ENCODE data around the gene BPIFB6. TPM values are rescaled to one million over a fixed set of nuclear protein-coding genes. Genes with fewer than 3 reads are reported as not detected.

BPIFB6 gene
- total RNA-seq, 4 donors from 2014 or later, result not detected

GRCh38 chr20:33019465-33020277 is 11.8 kb upstream of the BPIFB6 start:
- Histone ChIP-seq H3K4me3 (no peak overlapping the region), H3K27me3 (peaks cover 15% of the 10 kb centered on the region), H3K9me3 (no peaks in the 10 kb centered on the region), H3K27ac (no peak overlapping the region), H3K36me3 (no peaks in the 10 kb centered on the region), H3K4me1 (no peaks in the 10 kb centered on the region)
- WGBS, result 89% methylated on average over 15 of the region's 23 CpGs
- no peak for DNase-seq (ENCODE audit: low spot score in 2 of 2)
- TF ChIP-seq EP300 (IDR thresholded peaks at IDR 0.05) (no peak), POLR2AphosphoS5 (IDR thresholded peaks at IDR 0.05) (no peak), POLR2A (IDR thresholded peaks at IDR 0.05) (no peak)
- TF ChIP-seq, protein P1, sequence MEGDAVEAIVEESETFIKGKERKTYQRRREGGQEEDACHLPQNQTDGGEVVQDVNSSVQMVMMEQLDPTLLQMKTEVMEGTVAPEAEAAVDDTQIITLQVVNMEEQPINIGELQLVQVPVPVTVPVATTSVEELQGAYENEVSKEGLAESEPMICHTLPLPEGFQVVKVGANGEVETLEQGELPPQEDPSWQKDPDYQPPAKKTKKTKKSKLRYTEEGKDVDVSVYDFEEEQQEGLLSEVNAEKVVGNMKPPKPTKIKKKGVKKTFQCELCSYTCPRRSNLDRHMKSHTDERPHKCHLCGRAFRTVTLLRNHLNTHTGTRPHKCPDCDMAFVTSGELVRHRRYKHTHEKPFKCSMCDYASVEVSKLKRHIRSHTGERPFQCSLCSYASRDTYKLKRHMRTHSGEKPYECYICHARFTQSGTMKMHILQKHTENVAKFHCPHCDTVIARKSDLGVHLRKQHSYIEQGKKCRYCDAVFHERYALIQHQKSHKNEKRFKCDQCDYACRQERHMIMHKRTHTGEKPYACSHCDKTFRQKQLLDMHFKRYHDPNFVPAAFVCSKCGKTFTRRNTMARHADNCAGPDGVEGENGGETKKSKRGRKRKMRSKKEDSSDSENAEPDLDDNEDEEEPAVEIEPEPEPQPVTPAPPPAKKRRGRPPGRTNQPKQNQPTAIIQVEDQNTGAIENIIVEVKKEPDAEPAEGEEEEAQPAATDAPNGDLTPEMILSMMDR (IDR thresholded peaks at IDR 0.05), result no peak

DNA sequence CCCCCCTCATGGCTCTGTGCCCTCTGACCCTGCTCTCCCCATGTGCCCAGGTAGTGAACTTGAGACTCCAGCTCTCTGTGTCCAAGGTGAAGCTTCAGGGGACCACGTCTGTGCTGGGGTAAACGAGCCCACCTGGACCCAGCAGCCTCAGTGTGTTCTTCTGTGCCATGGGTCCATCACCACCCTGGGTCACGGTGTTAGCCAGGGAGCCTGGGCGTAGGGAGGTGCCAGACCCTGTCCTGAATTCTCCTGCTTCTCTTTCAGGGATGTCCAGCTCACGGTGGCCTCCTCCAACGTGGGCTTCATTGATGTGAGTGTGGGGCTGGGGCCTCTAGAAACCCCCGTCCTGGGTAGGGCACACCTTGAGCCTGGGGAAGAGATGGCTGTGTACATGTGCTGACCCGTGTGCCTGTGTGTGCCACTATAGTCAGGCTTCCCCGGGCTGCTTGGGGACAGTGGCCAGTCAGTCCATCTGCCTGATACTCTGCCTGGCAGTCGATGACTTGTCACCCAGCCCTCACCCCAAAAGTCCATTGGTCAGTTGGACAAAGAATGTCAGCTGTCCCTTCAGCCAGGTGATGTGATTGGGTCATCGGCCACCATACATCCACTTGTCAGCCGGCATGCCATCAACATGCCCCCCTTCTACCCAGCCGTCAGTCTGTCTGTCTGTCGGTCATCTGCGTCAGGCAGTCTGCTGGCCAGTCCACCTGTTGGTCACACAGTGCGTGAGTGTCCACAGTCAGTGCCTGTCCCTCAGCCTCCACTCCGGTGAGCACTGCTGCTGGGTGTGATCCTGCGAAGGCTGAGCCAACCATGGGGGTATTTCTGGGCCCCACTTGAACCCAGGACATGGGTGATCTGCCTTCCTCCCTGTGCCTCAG is 10.9 kb upstream of the BPIFB6 start:
- WGBS, result 86% methylated on average over 5 of the region's 18 CpGs
- no peaks in the 10 kb centered on the region for H3K36me3 ChIP-seq
- H3K27ac ChIP-seq, result no peak overlapping the region
- no peak overlapping the region for H3K4me3 ChIP-seq
- TF ChIP-seq POLR2A (IDR thresholded peaks at IDR 0.05), result no peak
- TF ChIP-seq EP300 (IDR thresholded peaks at IDR 0.05), result no peak
- no peak for TF ChIP-seq POLR2AphosphoS5 (IDR thresholded peaks at IDR 0.05)
- TF ChIP-seq, protein P1 (IDR thresholded peaks at IDR 0.05), result no peak
- H3K27me3 ChIP-seq, result peaks cover 14% of the 10 kb centered on the region
- DNase-seq (ENCODE audit: low spot score in 2 of 2), result no peak
- H3K9me3 ChIP-seq, result no peaks in the 10 kb centered on the region
- no peaks in the 10 kb centered on the region for H3K4me1 ChIP-seq

DNA sequence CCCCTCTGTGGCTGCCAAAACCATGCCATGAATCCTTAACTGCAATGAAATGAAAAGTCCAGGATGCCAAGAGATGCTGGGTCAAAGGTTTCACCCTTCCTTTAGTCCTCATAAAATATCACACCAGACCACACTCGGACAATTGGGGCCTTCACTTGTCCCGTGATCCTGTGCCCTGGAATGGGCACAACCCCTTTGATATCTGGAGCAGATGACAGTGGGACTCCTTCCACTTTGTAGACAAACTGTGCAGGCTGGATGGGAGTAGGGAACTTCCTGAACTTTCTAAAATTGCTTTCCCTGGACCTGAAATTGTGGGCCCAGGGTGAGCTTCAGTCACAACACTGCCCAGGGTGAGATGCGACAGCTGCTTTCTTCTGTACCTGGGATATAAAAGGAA is 9.6 kb upstream of the BPIFB6 start:
- DNase-seq (ENCODE audit: low spot score in 2 of 2), result no peak
- Histone ChIP-seq H3K4me3 (no peak overlapping the region), H3K27me3 (peaks cover 4% of the 10 kb centered on the region), H3K4me1 (no peaks in the 10 kb centered on the region), H3K27ac (no peak overlapping the region), H3K9me3 (no peaks in the 10 kb centered on the region), H3K36me3 (no peaks in the 10 kb centered on the region)
- WGBS, result 78% methylated on average over 3 of the region's 3 CpGs
- TF ChIP-seq POLR2AphosphoS5 (IDR thresholded peaks at IDR 0.05) (no peak), POLR2A (IDR thresholded peaks at IDR 0.05) (no peak), EP300 (IDR thresholded peaks at IDR 0.05) (no peak)
- TF ChIP-seq, protein P1 (IDR thresholded peaks at IDR 0.05), result no peak

- Histone ChIP-seq H3K9me3 (no peaks in the 10 kb centered on the region), H3K4me1 (no peaks in the 10 kb centered on the region), H3K27ac (no peak overlapping the region), H3K4me3 (no peak overlapping the region), H3K36me3 (no peaks in the 10 kb centered on the region), H3K27me3 (peaks cover 4% of the 10 kb centered on the region)
- TF ChIP-seq EP300 (IDR thresholded peaks at IDR 0.05), result no peak
- TF ChIP-seq, protein P1 (IDR thresholded peaks at IDR 0.05), result no peak
- TF ChIP-seq POLR2A (IDR thresholded peaks at IDR 0.05), result no peak
- no peak for TF ChIP-seq POLR2AphosphoS5 (IDR thresholded peaks at IDR 0.05)
- DNase-seq (ENCODE audit: low spot score in 2 of 2), result no peak
- 48% methylated on average over 2 of the region's 4 CpGs for WGBS
Observed at GRCh38 chr20:33022289-33022688, 9.2 kb upstream of the BPIFB6 start.
